Upper lobe of left lung (tissue), 6 donors: Measurements from ENCODE around the gene VN1R5. TPM values are rescaled to one million over a fixed set of nuclear protein-coding genes. Genes with fewer than 3 reads are reported as not detected.

Source experiments
- ATAC-seq, 2 donors: fragments of 200-7000 bp; cut with Tn5 transposase; one replicate each; pipeline ENCODE4 v1.9.1; 2022; ENCODE audit warnings: mild to moderate bottlenecking in 2 of 2, moderate library complexity in 2 of 2; ENCODE audit not compliant: low FRiP score in 2 of 2
- DNase-seq, 2 donors: peaks; one replicate each; pipeline ENCODE4 v3.0.0-alpha.2; 2019 to 2020
- H3K27ac ChIP-seq, 4 donors: fragments of 200-600 bp; sonication (generic); one replicate each; pipeline ENCODE4 v1.5.1; 2016 to 2019
- H3K27me3 ChIP-seq, 4 donors: fragments of 200-600 bp; sonication (generic); one replicate each; pipeline ENCODE4 v1.5.1; 2017 to 2019
- H3K36me3 ChIP-seq, 4 donors: fragments of 200-600 bp; sonication (generic); one replicate each; pipeline ENCODE4 v1.5.1; 2016 to 2019
- H3K4me1 ChIP-seq, 4 donors: fragments of 200-600 bp; sonication (generic); one replicate each; pipeline ENCODE4 v1.5.1; 2018 to 2019
- H3K4me3 ChIP-seq, 4 donors: fragments of 200-600 bp; sonication (generic); one replicate each; pipeline ENCODE4 v1.5.1; 2017 to 2019; ENCODE audit warnings: mild to moderate bottlenecking in 2 of 4, moderate library complexity in 1 of 4
- H3K9me3 ChIP-seq, 4 donors: fragments of 200-600 bp; sonication (generic); one replicate each; pipeline ENCODE4 v1.5.1; 2018 to 2019
- CTCF ChIP-seq, 6 experiments: fragments of 450-650 bp in 4 of 6; fragments of 200-600 bp in 2 of 6; sonication (generic) in 2 of 6; IDR thresholded peaks; one replicate each; pipeline ENCODE4 v1.5.1; 2016 to 2019; ENCODE audit warnings: antibody characterized with exemption in 6 of 6
- EP300 ChIP-seq, 4 donors: sonication (generic); formaldehyde crosslinking; IDR thresholded peaks; one replicate each; pipeline ENCODE4 v1.5.1; 2017; ENCODE audit warnings: antibody characterized with exemption in 4 of 4, control low read depth in 2 of 4
- POLR2A ChIP-seq, 4 donors: fragments of 450-650 bp; IDR thresholded peaks; one replicate each; pipeline ENCODE4 v1.5.1; 2016 to 2017; ENCODE audit warnings: antibody characterized with exemption in 4 of 4, mild to moderate bottlenecking in 2 of 4
- POLR2AphosphoS5 ChIP-seq, 2 donors: sonication (generic); formaldehyde crosslinking; IDR thresholded peaks; one replicate each; pipeline ENCODE4 v1.5.1; 2017; ENCODE audit warnings: antibody characterized with exemption in 2 of 2
- WGBS, 2 donors: methylation state at CpG; one replicate each; pipeline ENCODE4 v1.1.5; 2017 to 2018; 5-methylcytosine and 5-hydroxymethylcytosine counted together
- total RNA-seq, 6 donors: library from RNA; depleted of rRNA in 4 of 6; stranded (reverse); fragments of >200 nt in 4 of 6; gene quantifications; one replicate each; pipeline versions ENCODE4 v1.1.0 to v1.2.1, GENCODE V29; 2016 to 2021
- donor health status: DM: no; HTN: no; CAD: no; lungs with moderate emphysema.
- donor health status: DM: no; HTN: yes; CAD: no; lungs with severe emphysema.

The VN1R5 gene
- total RNA-seq, 6 donors from 2014 or later = not detected

GRCh38 chr1:247290576-247290975 lies 34.7 kb downstream of the VN1R5 start:
- no peak for ATAC-seq
- 97% methylated on average over 10 to 20 of the region's 20 CpGs for WGBS, 2 donors
- Histone ChIP-seq H3K4me3 (no peak overlapping the region), H3K27ac (no peak overlapping the region), H3K27me3 (no peaks in the 10 kb centered on the region), H3K4me1 (no peaks in the 10 kb centered on the region), H3K36me3 (no peaks in the 10 kb centered on the region), H3K9me3 (peaks cover 0 to 9% (median 0%) of the 10 kb centered on the region in 4 donors)
- no peak for TF ChIP-seq CTCF (IDR thresholded peaks at IDR 0.05)
- TF ChIP-seq EP300 (IDR thresholded peaks at IDR 0.05) = no peak
- TF ChIP-seq POLR2AphosphoS5 (IDR thresholded peaks at IDR 0.05) = no peak
- TF ChIP-seq POLR2A (IDR thresholded peaks at IDR 0.05) = no peak
- DNase-seq = no peak

GRCh38 chr1:247291161-247291560 lies 35.3 kb downstream of the VN1R5 start:
- Histone ChIP-seq H3K27ac (no peak overlapping the region), H3K4me3 (no peak overlapping the region), H3K4me1 (no peaks in the 10 kb centered on the region), H3K36me3 (no peaks in the 10 kb centered on the region), H3K27me3 (no peaks in the 10 kb centered on the region), H3K9me3 (peaks cover 0 to 7% (median 0%) of the 10 kb centered on the region in 4 donors)
- TF ChIP-seq CTCF (IDR thresholded peaks at IDR 0.05) (no peak), POLR2AphosphoS5 (IDR thresholded peaks at IDR 0.05) (no peak), POLR2A (IDR thresholded peaks at IDR 0.05) (no peak), EP300 (IDR thresholded peaks at IDR 0.05) (no peak)
- no peak for ATAC-seq
- no peak for DNase-seq
- 91 to 97% methylated on average over 8 to 9 of the region's 9 CpGs for WGBS, 2 donors

- TF ChIP-seq POLR2AphosphoS5 (IDR thresholded peaks at IDR 0.05) = no peak
- no peak for TF ChIP-seq CTCF (IDR thresholded peaks at IDR 0.05)
- TF ChIP-seq EP300 (IDR thresholded peaks at IDR 0.05) = no peak
- no peak for TF ChIP-seq POLR2A (IDR thresholded peaks at IDR 0.05)
- no peaks in the 10 kb centered on the region for H3K36me3 ChIP-seq
- no peaks in the 10 kb centered on the region for H3K9me3 ChIP-seq
- WGBS, 2 donors = 67 to 68% methylated on average over 15 to 17 of the region's 17 CpGs
- DNase-seq (peak; percentile 15 to 54), ATAC-seq (peak in 1 of 2 donors; percentile 38)
- H3K27me3 ChIP-seq = no peaks in the 10 kb centered on the region
- no peak overlapping the region for H3K27ac ChIP-seq
- H3K4me1 ChIP-seq = no peaks in the 10 kb centered on the region
- no peak overlapping the region for H3K4me3 ChIP-seq
Measured at GRCh38 chr1:247291833-247292561, 36.1 kb downstream of the VN1R5 start.

- no peaks in the 10 kb centered on the region for H3K9me3 ChIP-seq
- H3K4me1 ChIP-seq = no peaks in the 10 kb centered on the region
- H3K4me3 ChIP-seq = no peak overlapping the region
- DNase-seq = no peak
- H3K36me3 ChIP-seq = no peaks in the 10 kb centered on the region
- no peaks in the 10 kb centered on the region for H3K27me3 ChIP-seq
- WGBS, 2 donors = 73 to 83% methylated on average over 7 of the region's 7 CpGs
- no peak for ATAC-seq
- no peak overlapping the region for H3K27ac ChIP-seq
- TF ChIP-seq POLR2A (IDR thresholded peaks at IDR 0.05) = no peak
- no peak for TF ChIP-seq POLR2AphosphoS5 (IDR thresholded peaks at IDR 0.05)
- no peak for TF ChIP-seq EP300 (IDR thresholded peaks at IDR 0.05)
- no peak for TF ChIP-seq CTCF (IDR thresholded peaks at IDR 0.05)
Measured at GRCh38 chr1:247293047-247293446, 37.2 kb downstream of the VN1R5 start.

GRCh38 chr1:247294282-247294681 lies 38.4 kb downstream of the VN1R5 start:
- ATAC-seq (no peak), DNase-seq (no peak)
- Histone ChIP-seq H3K36me3 (peaks cover 0 to 8% (median 3%) of the 10 kb centered on the region in 4 donors), H3K4me1 (no peaks in the 10 kb centered on the region), H3K27ac (no peak overlapping the region), H3K27me3 (no peaks in the 10 kb centered on the region), H3K4me3 (no peak overlapping the region), H3K9me3 (no peaks in the 10 kb centered on the region)
- TF ChIP-seq CTCF (IDR thresholded peaks at IDR 0.05) = no peak
- no peak for TF ChIP-seq POLR2AphosphoS5 (IDR thresholded peaks at IDR 0.05)
- TF ChIP-seq EP300 (IDR thresholded peaks at IDR 0.05) = no peak
- TF ChIP-seq POLR2A (IDR thresholded peaks at IDR 0.05) = no peak
- WGBS, 2 donors = 89 to 96% methylated on average over 5 of the region's 5 CpGs
